BLaER1 (cell line): ENCODE results near the gene AKR7A3.
"Not testable (repeated sequence)": the region's sequence is repeated elsewhere in the genome, so short reads cannot be mapped to it uniquely, and the experiment has no call there.

Experiments
- H3K27ac ChIP-seq: shearing (Covaris generic); formaldehyde crosslinking; 2 replicates; pipeline ENCODE4 v1.8.1; 2022
- H3K27me3 ChIP-seq: shearing (Covaris generic); formaldehyde crosslinking; 2 replicates; pipeline ENCODE4 v1.8.1; 2022
- H3K36me3 ChIP-seq: shearing (Covaris generic); formaldehyde crosslinking; 2 replicates; pipeline ENCODE4 v1.8.1; 2022
- H3K4me1 ChIP-seq: shearing (Covaris generic); formaldehyde crosslinking; 2 replicates; pipeline ENCODE4 v1.8.1; 2022
- H3K4me2 ChIP-seq: shearing (Covaris generic); formaldehyde crosslinking; 2 replicates; pipeline ENCODE4 v1.8.1; 2022
- H3K4me3 ChIP-seq: shearing (Covaris generic); formaldehyde crosslinking; 2 replicates; pipeline ENCODE4 v1.8.1; 2022
- H3K9ac ChIP-seq: shearing (Covaris generic); formaldehyde crosslinking; 2 replicates; pipeline ENCODE4 v1.8.1; 2022
- H3K9me3 ChIP-seq: shearing (Covaris generic); formaldehyde crosslinking; 2 replicates; pipeline ENCODE4 v1.8.1; 2022
- H4K20me1 ChIP-seq: shearing (Covaris generic); formaldehyde crosslinking; 2 replicates; pipeline ENCODE4 v1.8.1; 2022
- Cebpa-rat ChIP-seq: shearing (Covaris generic); IDR thresholded peaks from 2 replicates; pipeline ENCODE4 v1.8.1; 2022

AKR7A3 gene

DNA sequence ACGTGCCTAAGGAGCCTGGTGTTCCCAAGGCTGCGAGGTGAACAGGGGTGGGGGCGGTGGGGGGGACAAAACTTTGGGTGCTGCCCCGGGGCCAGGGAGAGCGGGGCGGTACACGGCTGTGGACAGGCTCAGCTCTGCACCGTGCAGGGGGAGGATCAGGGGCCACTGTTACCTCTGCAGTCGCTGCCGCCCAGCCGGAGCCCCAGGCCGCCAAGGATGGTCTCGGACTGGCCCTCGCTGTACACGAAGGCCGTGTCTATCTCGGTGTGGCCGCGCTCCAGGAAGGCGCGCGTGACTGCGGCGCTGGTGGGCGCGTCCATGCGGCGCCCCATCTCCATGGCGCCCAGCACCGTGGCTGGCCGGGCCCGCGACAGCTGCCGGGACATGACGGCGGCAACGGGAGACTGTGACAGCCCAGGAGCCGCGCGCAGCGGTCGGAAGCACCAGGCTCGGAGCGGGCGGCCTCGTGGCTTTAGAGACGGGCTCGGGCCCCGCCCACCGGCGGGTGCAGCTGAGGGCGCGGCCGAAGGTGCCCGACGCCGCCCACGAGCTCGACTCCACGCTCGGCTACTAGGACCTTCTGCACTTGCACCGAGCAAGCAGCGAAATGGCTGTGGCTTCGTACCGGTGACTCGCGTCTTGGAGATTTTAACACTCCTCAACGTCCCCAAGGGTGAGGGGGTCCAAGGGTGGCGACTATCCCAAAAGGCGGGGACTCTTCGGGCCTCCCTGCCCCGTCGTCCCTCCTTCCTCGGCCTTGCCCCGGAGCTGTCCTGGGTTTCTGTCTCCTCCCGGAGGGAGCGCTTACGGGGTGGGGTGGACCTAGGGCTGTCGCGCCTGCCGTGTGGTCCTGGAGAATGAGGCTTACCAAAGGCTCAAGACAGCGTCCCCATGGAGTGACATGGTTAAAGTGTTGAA is at the start of gene AKR7A3:
Gene AKR7A3 (minus strand): TSS at position 447 of the 918 bp plus-strand sequence. CDS start 61 bp downstream, at position 386.
- H3K4me1 ChIP-seq = peaks cover 10% of the 10 kb centered on the region
- H3K9ac ChIP-seq = 0 out of 2 replicates have a peak within 1 kb of the TSS, but pooled peaks have one; percentile 29
- H3K27me3 ChIP-seq, H3K36me3 ChIP-seq, H4K20me1 ChIP-seq, H3K27ac ChIP-seq: not testable (repeated sequence)
- peak within 1 kb of the TSS; percentile 53 for H3K4me3 ChIP-seq
- H3K4me2 ChIP-seq = peak within 1 kb of the TSS; percentile 85
- peaks cover 16% of the 10 kb centered on the region for H3K9me3 ChIP-seq

DNA sequence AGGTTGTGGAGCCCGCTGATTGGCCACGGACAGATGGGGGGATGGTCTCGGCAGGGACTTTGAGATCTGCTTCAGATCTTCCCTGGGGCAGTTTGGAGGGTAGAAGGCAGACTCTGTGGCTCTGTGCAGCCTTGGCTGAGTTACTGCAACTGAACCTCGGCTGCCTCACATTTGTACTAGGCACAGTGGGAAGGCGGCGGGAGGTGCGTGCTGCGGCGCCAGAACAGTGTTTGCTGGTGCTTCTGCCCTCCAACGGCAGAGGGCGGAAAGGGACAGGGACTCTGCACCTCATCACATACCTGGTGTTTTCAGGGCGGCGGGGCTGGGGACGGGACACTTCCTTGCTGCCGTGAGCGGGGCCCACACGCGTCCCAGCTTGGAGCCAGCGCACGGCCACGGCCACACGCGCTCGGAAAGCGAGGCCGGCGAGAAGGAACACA is 49.8 kb upstream of the AKR7A3 start:
- no peaks in the 10 kb centered on the region for H3K27me3 ChIP-seq
- no peak overlapping the region for H3K27ac ChIP-seq
- no peak overlapping the region for H3K4me2 ChIP-seq
- H3K4me3 ChIP-seq = no peak overlapping the region
- peaks cover 65% of the 10 kb centered on the region for H3K36me3 ChIP-seq
- peaks cover 18% of the 10 kb centered on the region for H3K4me1 ChIP-seq
- TF ChIP-seq Cebpa-rat = no peak
- no peak overlapping the region for H3K9ac ChIP-seq
- H4K20me1 ChIP-seq = peaks cover 9% of the 10 kb centered on the region; the same call in 1 of the 2 replicates
- H3K9me3 ChIP-seq = no peaks in the 10 kb centered on the region

DNA sequence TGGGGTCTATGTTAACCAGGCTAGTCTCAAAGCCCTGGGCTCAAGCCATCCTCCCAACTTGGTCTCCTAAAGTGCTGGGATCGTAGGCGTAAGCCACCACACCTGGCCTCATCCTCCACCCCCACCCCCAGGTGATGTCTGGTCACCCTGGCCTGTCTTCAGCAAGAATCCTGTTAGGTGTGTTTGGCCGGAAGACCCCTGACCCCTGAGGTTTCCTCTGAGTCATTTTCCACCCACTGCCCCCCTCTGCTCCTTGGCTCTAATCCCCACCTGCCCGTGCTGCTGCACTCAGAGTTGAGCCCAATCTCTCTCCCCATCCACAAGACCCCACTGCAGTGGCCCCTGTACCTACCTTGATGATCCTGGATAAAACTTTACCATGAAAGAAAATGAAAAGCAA is 48.7 kb upstream of the AKR7A3 start:
- H4K20me1 ChIP-seq = peaks cover 9% of the 10 kb centered on the region; the same call in 1 of the 2 replicates
- TF ChIP-seq Cebpa-rat = no peak
- H3K4me2 ChIP-seq = peak overlapping the region; percentile 15; the same call in 1 of the 2 replicates
- no peak overlapping the region for H3K4me3 ChIP-seq
- peaks cover 24% of the 10 kb centered on the region for H3K4me1 ChIP-seq
- H3K36me3 ChIP-seq = peaks cover 60% of the 10 kb centered on the region
- H3K27ac ChIP-seq = peak overlapping the region; percentile 16; the same call in 1 of the 2 replicates
- no peaks in the 10 kb centered on the region for H3K27me3 ChIP-seq
- no peak overlapping the region for H3K9ac ChIP-seq
- no peaks in the 10 kb centered on the region for H3K9me3 ChIP-seq

DNA sequence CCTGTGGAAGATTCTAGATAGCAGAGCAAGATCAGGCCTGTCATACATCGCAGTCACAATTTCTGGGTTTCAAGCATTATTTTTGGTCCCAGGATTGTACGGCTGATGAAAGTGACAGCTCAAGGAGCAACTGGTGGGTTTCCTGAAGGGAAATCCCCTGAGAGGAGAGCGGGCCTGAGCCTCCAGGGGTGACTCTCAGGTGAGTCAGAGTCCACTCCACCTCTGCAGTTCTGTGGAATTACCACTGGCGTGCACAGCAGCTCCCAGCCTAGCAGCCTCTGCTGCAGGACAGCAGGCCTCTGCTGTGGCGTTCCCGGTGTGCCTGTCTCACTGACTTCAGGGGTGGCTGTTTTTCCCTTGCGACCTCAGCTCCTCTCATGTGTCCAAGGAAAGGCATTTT is 48.0 kb upstream of the AKR7A3 start:
- Histone ChIP-seq H3K9me3 (no peaks in the 10 kb centered on the region), H3K27ac (no peak overlapping the region), H3K27me3 (no peaks in the 10 kb centered on the region), H4K20me1 (peaks cover 9% of the 10 kb centered on the region; the same call in 1 of the 2 replicates), H3K4me3 (no peak overlapping the region), H3K4me2 (peak overlapping the region; percentile 20), H3K4me1 (peaks cover 30% of the 10 kb centered on the region), H3K9ac (peak overlapping the region; percentile 23; the same call in 1 of the 2 replicates), H3K36me3 (peaks cover 54% of the 10 kb centered on the region)
- TF ChIP-seq Cebpa-rat = no peak

DNA sequence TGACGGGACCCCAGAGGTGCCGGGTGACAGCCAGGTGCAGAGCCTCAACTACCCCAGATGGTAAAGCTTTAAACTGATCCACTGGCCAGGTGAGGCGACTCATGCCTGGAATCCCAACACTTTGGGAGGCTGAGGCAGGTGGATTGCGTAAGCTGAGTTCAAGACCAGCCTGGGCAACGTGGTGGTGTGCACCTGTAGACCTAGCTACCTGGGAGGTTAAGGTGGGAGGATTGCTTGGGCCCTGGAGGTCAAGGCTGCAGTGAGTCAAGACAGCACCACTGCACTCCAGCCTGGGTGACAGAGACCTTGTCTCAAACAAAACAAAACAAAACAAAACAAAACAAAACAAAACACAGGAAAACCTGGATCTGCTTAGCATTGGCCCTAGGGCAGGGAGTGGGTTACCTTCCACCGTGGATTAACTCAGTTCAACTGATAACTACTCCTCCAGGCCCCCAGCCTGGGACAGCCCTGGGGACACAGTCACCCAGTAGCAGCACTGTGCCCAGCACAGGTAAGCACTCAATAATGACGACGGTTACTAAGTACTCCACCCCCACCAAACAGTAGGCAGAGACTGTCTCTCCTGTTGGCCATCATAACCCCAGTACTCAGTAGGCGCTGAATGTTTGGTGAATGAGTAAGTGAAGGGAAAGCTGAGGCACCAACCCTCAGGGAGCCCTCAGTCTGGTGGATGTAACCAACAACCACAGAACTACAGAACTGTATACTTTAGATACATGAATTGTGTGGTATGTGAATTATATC is 45.2 kb upstream of the AKR7A3 start:
- TF ChIP-seq Cebpa-rat = 0 out of 2 replicates have a peak, but pooled peaks have one; percentile 8
- peaks cover 30% of the 10 kb centered on the region for H3K4me1 ChIP-seq
- H3K27ac ChIP-seq = no peak overlapping the region
- no peak overlapping the region for H3K4me2 ChIP-seq
- H4K20me1 ChIP-seq = no peaks in the 10 kb centered on the region
- no peaks in the 10 kb centered on the region for H3K27me3 ChIP-seq
- peaks cover 38% of the 10 kb centered on the region for H3K36me3 ChIP-seq
- H3K4me3 ChIP-seq = no peak overlapping the region
- no peak overlapping the region for H3K9ac ChIP-seq
- H3K9me3 ChIP-seq = no peaks in the 10 kb centered on the region

DNA sequence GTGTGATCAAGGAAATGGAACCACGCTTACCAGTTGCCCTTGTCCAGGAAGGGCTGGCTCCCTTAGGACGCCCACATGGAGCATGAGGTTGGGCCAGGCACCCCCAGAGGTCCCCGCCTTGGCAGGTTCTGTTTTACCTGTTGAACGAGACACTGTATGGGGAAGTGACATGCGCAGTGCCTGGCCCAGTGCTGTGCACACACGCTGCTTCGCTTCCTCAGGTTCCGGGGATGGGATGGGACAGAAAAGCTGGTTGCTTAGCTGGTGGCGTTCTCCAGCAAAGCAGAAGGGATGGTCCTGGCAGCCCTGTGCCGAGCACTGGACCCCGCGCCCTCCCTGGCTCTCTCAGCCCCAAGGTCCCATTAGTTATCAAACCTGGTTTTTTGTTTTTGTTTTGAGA is 44.3 kb upstream of the AKR7A3 start:
- no peaks in the 10 kb centered on the region for H4K20me1 ChIP-seq
- H3K4me2 ChIP-seq = no peak overlapping the region
- H3K4me3 ChIP-seq = no peak overlapping the region
- H3K27ac ChIP-seq = no peak overlapping the region
- H3K4me1 ChIP-seq = peaks cover 28% of the 10 kb centered on the region
- H3K27me3 ChIP-seq = no peaks in the 10 kb centered on the region
- H3K9me3 ChIP-seq = no peaks in the 10 kb centered on the region
- no peak overlapping the region for H3K9ac ChIP-seq
- H3K36me3 ChIP-seq = peaks cover 37% of the 10 kb centered on the region
- no peak for TF ChIP-seq Cebpa-rat

DNA sequence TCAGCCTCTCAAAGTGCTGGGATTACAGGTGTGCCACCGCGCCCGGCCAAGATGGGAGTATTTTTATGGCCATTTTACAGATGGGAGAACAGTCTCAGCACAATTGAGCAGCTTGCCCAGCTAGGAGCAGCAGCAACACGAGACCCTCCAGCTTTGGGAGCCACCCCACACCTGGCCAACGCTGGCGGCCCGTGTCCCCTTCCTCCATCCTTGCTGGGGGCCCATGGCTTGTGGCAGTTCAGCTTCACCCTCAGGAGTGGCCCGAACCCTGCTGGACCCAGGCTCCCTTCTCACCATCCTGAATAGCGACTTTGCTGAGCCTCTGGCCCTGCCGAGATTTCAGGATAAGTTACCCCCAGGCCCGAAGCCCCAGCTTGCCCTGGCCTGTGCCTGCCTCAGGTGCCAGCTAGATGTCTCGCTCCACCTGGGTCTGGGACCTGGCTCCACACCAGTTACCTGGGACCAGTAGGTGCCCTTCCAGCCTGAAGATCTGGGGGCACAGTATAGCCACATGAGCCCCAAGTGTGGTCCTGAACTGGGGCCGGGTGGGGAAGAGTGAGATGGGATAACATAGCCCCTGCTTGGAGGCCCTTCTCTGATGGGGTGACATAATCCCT is 42.8 kb upstream of the AKR7A3 start:
- TF ChIP-seq Cebpa-rat = no peak
- no peak overlapping the region for H3K4me3 ChIP-seq
- 0 out of 2 replicates have a peak, but pooled peaks cover 4% of the 10 kb centered on the region for H4K20me1 ChIP-seq
- no peaks in the 10 kb centered on the region for H3K27me3 ChIP-seq
- H3K4me1 ChIP-seq = peaks cover 24% of the 10 kb centered on the region
- peaks cover 29% of the 10 kb centered on the region for H3K36me3 ChIP-seq
- no peak overlapping the region for H3K27ac ChIP-seq
- H3K9ac ChIP-seq = no peak overlapping the region
- H3K4me2 ChIP-seq = peak overlapping the region; percentile 11; the same call in 1 of the 2 replicates
- H3K9me3 ChIP-seq = no peaks in the 10 kb centered on the region

DNA sequence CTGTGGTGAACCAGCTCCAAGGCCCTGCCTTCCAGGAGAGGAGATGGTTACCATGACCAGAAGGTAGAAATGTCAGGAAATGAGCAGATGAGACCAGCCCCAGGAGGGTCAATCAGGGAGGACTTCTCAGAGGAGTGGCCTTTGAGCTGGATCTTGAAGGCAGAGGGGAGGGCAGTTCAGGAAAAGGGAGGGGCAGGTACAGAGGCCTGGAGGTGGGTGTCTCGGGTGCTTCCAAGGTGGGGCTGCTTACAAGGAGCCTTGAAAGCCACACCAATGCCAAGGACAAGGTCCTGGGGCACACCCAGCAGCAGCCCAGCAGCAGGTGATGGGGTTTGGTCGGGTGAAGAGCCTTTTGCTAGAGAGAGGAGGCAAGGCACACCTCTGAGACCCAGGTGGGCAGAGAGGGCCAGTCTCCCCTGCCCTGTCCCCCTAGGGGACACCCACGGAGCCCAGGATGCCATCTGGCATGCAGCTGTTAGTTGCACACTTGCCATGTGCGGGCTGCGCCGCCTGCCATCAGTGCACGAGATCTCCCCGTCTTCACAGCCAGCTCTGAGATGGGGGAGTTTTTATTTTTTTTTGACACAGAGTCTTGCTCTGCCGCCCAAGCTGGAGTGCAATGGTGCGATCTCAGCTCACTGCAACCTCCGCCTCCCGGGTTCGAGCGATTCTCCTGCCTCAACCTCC is 42.0 kb upstream of the AKR7A3 start:
- H3K4me3 ChIP-seq = no peak overlapping the region
- H3K4me2 ChIP-seq = no peak overlapping the region
- no peak overlapping the region for H3K9ac ChIP-seq
- peaks cover 29% of the 10 kb centered on the region for H3K36me3 ChIP-seq
- H3K4me1 ChIP-seq = peaks cover 28% of the 10 kb centered on the region
- 0 out of 2 replicates have a peak, but pooled peaks cover 7% of the 10 kb centered on the region for H4K20me1 ChIP-seq
- no peak overlapping the region for H3K27ac ChIP-seq
- H3K9me3 ChIP-seq = no peaks in the 10 kb centered on the region
- no peak for TF ChIP-seq Cebpa-rat
- H3K27me3 ChIP-seq = no peaks in the 10 kb centered on the region

DNA sequence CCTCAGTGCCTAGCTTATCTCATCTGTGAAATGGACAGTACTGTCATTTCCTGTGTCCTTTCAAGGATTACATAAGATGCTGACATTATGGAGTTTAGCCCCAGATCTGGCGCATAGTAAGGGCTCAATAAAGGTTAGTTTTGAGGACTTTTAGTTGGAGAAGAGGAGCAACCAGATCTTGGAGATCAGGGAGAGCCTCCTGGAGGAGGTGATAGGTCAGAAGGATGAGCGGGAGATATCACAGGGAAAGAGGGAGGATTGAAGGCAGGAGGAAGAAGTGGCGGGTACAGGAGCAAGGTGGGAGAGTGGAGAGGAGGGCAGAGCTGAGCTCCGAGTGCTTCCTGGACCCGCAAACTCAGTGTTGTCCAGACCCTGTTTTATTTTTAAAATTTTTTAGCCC is 41.0 kb upstream of the AKR7A3 start:
- H3K4me3 ChIP-seq = no peak overlapping the region
- H3K9me3 ChIP-seq = no peaks in the 10 kb centered on the region
- H3K27me3 ChIP-seq = no peaks in the 10 kb centered on the region
- H3K27ac ChIP-seq = no peak overlapping the region
- peaks cover 12% of the 10 kb centered on the region; the same call in 1 of the 2 replicates for H4K20me1 ChIP-seq
- TF ChIP-seq Cebpa-rat = no peak
- H3K9ac ChIP-seq = no peak overlapping the region
- peaks cover 36% of the 10 kb centered on the region for H3K36me3 ChIP-seq
- H3K4me1 ChIP-seq = peaks cover 38% of the 10 kb centered on the region
- H3K4me2 ChIP-seq = no peak overlapping the region
